Caco-2 (cell line): ENCODE measurements around the gene RAB9B. TPM values are rescaled to one million over a fixed set of nuclear protein-coding genes. Genes with fewer than 3 reads are reported as not detected.

ENCODE experiments used
- BruUV-seq: library from RNA; stranded (reverse); fragments of 400-500 nt; replicated peaks from 2 replicates; lab custom pipeline; 2021; lab: Mats Ljungman, UMichigan
- CTCF ChIA-PET: fragments of 300-600 bp; sonication (Branson Sonifier 250); formaldehyde crosslinking; loops from one replicate; lab custom pipeline; 2022; ENCODE audit warnings: antibody characterized with exemption; lab: Charles Lee
- POLR2A ChIA-PET: fragments of 300-600 bp; sonication (Branson Sonifier 250); formaldehyde crosslinking; loops from one replicate; lab custom pipeline; 2022; ENCODE audit warnings: antibody characterized with exemption; lab: Charles Lee
- DNase-seq, 2 experiments: peaks; one replicate each; pipeline versions ENCODE4 v3.0.0 to v3.0.0-alpha.2; 2020 to 2022
- H3K27me3 ChIP-seq: replicated peaks from 2 replicates; pipeline ENCODE4 v1.6.0; 2011; ENCODE audit warnings: low read length; ENCODE audit not compliant: control insufficient read depth, insufficient read depth
- H3K36me3 ChIP-seq: 2 replicates; pipeline ENCODE4 v1.5.1; 2011; ENCODE audit warnings: low read length; ENCODE audit not compliant: control insufficient read depth, insufficient read depth
- H3K4me1 ChIP-seq: fragments of 250-450 bp; sonication (Bioruptor Pico); 2 replicates; pipeline ENCODE4 v1.5.1; 2020; ENCODE audit warnings: mild to moderate bottlenecking
- H3K4me3 ChIP-seq: 2 replicates; pipeline ENCODE4 v1.5.1; 2011; ENCODE audit warnings: low read depth, mild to moderate bottlenecking, control low read depth, low read length
- H3K9me3 ChIP-seq: fragments of 250-450 bp; sonication (Bioruptor Pico); 2 replicates; pipeline ENCODE4 v1.5.1; 2020; ENCODE audit warnings: mild to moderate bottlenecking, moderate library complexity
- H3K27ac Mint-ChIP-seq: one replicate; pipeline ENCODE4 v1.8.0; 2022; ENCODE audit warnings: mixed read lengths; ENCODE audit not compliant: unreplicated experiment
- H3K27me3 Mint-ChIP-seq: one replicate; pipeline ENCODE4 v1.8.0; 2022; ENCODE audit warnings: mixed read lengths; ENCODE audit not compliant: insufficient read depth, unreplicated experiment
- H3K36me3 Mint-ChIP-seq: one replicate; pipeline ENCODE4 v1.8.0; 2022; ENCODE audit warnings: mild to moderate bottlenecking, mixed read lengths; ENCODE audit not compliant: insufficient read depth, unreplicated experiment
- H3K4me1 Mint-ChIP-seq: one replicate; pipeline ENCODE4 v1.8.0; 2022; ENCODE audit warnings: low read depth, mixed read lengths; ENCODE audit not compliant: unreplicated experiment
- H3K4me3 Mint-ChIP-seq: one replicate; pipeline ENCODE4 v1.8.0; 2022; ENCODE audit warnings: mild to moderate bottlenecking, moderate library complexity, mixed read lengths; ENCODE audit not compliant: unreplicated experiment
- H3K9me3 Mint-ChIP-seq: one replicate; pipeline ENCODE4 v1.8.0; 2022; ENCODE audit warnings: mixed read lengths; ENCODE audit not compliant: unreplicated experiment
- CTCF ChIP-seq, 2 experiments: fragments of 200-600 bp in 1 of 2; IDR thresholded peaks; 1 replicate in 1 of 2; 2 replicates in 1 of 2; pipeline versions ENCODE4 v1.5.1 to v1.8.0; 2011 to 2022; ENCODE audit warnings: antibody characterized with exemption in 1 of 2, control low read depth in 1 of 2, inconsistent platforms in 1 of 2, low read depth in 1 of 2, low read length in 1 of 2, mild to moderate bottlenecking in 1 of 2, moderate library complexity in 1 of 2; ENCODE audit not compliant: insufficient read depth in 1 of 2, severe bottlenecking in 1 of 2, unreplicated experiment in 1 of 2
- intact Hi-C: fragments of 100-400 bp; cut with micrococcal nuclease; formaldehyde crosslinking; loops from one replicate; pipeline ENCODE4 v1.10.0; 2022; ENCODE audit not compliant: unreplicated experiment
- total RNA-seq: library from RNA; stranded (reverse); gene quantifications from 2 replicates; pipeline ENCODE4 v1.2.3, GENCODE V29; 2022

RAB9B gene
- total RNA-seq, 1 experiment from 2014 or later, result 1.6 TPM

DNA sequence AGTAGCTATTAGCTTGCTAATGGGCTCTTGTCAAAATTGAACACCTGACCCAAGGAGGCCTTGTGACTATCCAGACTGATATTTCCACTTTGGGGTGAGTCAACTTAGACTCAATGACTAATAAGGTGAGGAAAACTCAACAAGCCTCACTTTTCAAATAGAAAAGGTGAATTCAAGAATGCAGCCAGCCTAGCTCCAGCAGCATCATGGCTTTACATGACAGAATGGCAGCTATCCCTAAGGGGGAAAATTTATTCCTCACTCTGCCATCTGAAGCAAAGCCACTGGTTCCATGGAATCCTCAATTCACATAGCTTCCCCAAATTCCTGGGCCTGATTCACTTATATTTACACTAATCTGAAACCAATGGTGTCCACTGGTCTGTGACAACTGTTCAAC lies 29.1 kb upstream of the RAB9B start:
- no peaks in the 10 kb centered on the region for H3K27me3 ChIP-seq
- no peaks in the 10 kb centered on the region for H3K36me3 ChIP-seq
- H3K4me1 ChIP-seq, result peaks cover 3% of the 10 kb centered on the region; the same call in 1 of the 2 replicates
- ChIA-PET POLR2A (no interaction called here), CTCF (no interaction called here)
- H3K4me3 ChIP-seq, result no peak overlapping the region
- no peaks in the 10 kb centered on the region for H3K36me3 Mint-ChIP-seq
- no peak for TF ChIP-seq CTCF (IDR thresholded peaks at IDR 0.05; ENCODE audit: insufficient read depth in 1 of 2, low read depth in 1 of 2, low read length in 1 of 2, severe bottlenecking in 1 of 2, unreplicated experiment in 1 of 2)
- no peak overlapping the region for H3K27ac Mint-ChIP-seq
- no peaks in the 10 kb centered on the region for H3K9me3 ChIP-seq
- H3K4me1 Mint-ChIP-seq, result peaks cover 7% of the 10 kb centered on the region
- no peaks in the 10 kb centered on the region for H3K9me3 Mint-ChIP-seq
- no TSS peak for BruUV-seq
- no peak overlapping the region for H3K4me3 Mint-ChIP-seq
- DNase-seq, result no peak
- no peaks in the 10 kb centered on the region for H3K27me3 Mint-ChIP-seq
- intact Hi-C loops, result no loop called here

- no peak for TF ChIP-seq CTCF (IDR thresholded peaks at IDR 0.05; ENCODE audit: insufficient read depth in 1 of 2, low read depth in 1 of 2, low read length in 1 of 2, severe bottlenecking in 1 of 2, unreplicated experiment in 1 of 2)
- no TSS peak for BruUV-seq
- Mint-ChIP-seq H3K27ac (no peak overlapping the region), H3K27me3 (peaks cover 2% of the 10 kb centered on the region), H3K9me3 (no peaks in the 10 kb centered on the region), H3K36me3 (no peaks in the 10 kb centered on the region), H3K4me1 (no peaks in the 10 kb centered on the region), H3K4me3 (no peak overlapping the region)
- ChIA-PET POLR2A (no interaction called here), CTCF (no interaction called here)
- no peak for DNase-seq
- Histone ChIP-seq H3K36me3 (no peaks in the 10 kb centered on the region), H3K9me3 (no peaks in the 10 kb centered on the region), H3K4me1 (no peaks in the 10 kb centered on the region), H3K4me3 (no peak overlapping the region), H3K27me3 (no peaks in the 10 kb centered on the region)
- intact Hi-C loops, result loop anchor here (5.0 kb wide), 2 partner anchors 83 to 263 kb away; partner anchors contain the start of gene ZCCHC18
Observed at GRCh38 chrX:103849558-103849957, 17.5 kb upstream of the RAB9B start.

GRCh38 chrX:103847174-103847870 lies 15.3 kb upstream of the RAB9B start:
- Histone ChIP-seq H3K9me3 (no peaks in the 10 kb centered on the region), H3K36me3 (no peaks in the 10 kb centered on the region), H3K27me3 (no peaks in the 10 kb centered on the region), H3K4me1 (no peaks in the 10 kb centered on the region), H3K4me3 (no peak overlapping the region)
- no peaks in the 10 kb centered on the region for H3K9me3 Mint-ChIP-seq
- no peak overlapping the region for H3K27ac Mint-ChIP-seq
- ChIA-PET CTCF (no interaction called here), POLR2A (no interaction called here)
- intact Hi-C loops, result loop anchor here (5.0 kb wide), 2 partner anchors 85 to 265 kb away; partner anchors contain the start of gene ZCCHC18
- TF ChIP-seq CTCF (IDR thresholded peaks at IDR 0.05; ENCODE audit: insufficient read depth in 1 of 2, low read depth in 1 of 2, low read length in 1 of 2, severe bottlenecking in 1 of 2, unreplicated experiment in 1 of 2), result no peak
- no peak overlapping the region for H3K4me3 Mint-ChIP-seq
- no peaks in the 10 kb centered on the region for H3K4me1 Mint-ChIP-seq
- no peak for DNase-seq
- peaks cover 2% of the 10 kb centered on the region for H3K27me3 Mint-ChIP-seq
- BruUV-seq, result no TSS peak
- no peaks in the 10 kb centered on the region for H3K36me3 Mint-ChIP-seq
